ENCODE measurements around the gene TAS1R3. TPM values are rescaled to one million over a fixed set of nuclear protein-coding genes. Genes with fewer than 3 reads are reported as not detected.
A peak's percentile ranks its signal among the peaks of the same experiment; 100 is the strongest.

TAS1R3 gene
- total and polyA plus RNA-seq, 4 donors = 0.19 to 0.36 (median 0.33) TPM; not detected in 1

DNA sequence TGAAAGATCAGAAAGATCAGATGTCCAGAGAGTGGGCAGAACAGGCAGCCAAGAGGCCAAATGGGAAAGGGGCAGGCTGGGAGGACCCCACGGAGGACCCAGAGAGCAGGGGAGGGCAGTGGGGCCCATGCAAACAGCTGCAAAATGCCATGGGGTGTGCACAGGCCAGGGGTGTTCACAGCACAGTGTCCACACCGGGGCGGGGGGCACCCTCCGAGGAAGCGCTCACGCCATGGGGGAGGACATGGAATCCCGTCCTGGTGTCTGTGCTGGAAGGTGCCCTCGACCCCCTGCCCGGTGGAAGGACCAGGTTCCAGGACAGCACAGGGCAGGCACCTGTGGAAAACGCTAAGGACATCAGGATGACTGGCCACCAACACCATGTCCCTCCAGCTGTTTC lies 8.1 kb upstream of the TAS1R3 start:
- TF ChIP-seq NR2F2 (IDR thresholded peaks at IDR 0.05) (no peak), FOXA2 (IDR thresholded peaks at IDR 0.05) (no peak), JUND (IDR thresholded peaks at IDR 0.05) (no peak)
- Histone ChIP-seq H3K4me1 (ENCODE audit: control insufficient read depth in 4 of 4, insufficient read depth in 4 of 4, low read length in 3 of 4) (peaks cover 7 to 39% (median 28%) of the 10 kb centered on the region in 4 donors), H3K4me3 (ENCODE audit: low read depth in 1 of 3, low read length in 3 of 3) (no peak overlapping the region), H3K27me3 (ENCODE audit: control insufficient read depth in 4 of 4, insufficient read depth in 4 of 4, low read length in 3 of 4) (no peaks in the 10 kb centered on the region), H3K27ac (ENCODE audit: low read depth in 1 of 2, low read length in 2 of 2) (no peak overlapping the region), H3K9ac (ENCODE audit: low read depth in 1 of 2, low read length in 2 of 2) (no peak overlapping the region), H3K9me3 (ENCODE audit: control insufficient read depth in 4 of 4, low read length in 3 of 4) (no peaks in the 10 kb centered on the region), H3K36me3 (ENCODE audit: control insufficient read depth in 4 of 4, insufficient read depth in 3 of 4, low read depth in 1 of 4, low read length in 3 of 4) (peaks cover 2 to 9% (median 7%) of the 10 kb centered on the region in 4 donors)
- 97% methylated on average over 10 of the region's 10 CpGs for WGBS
- DNase-seq (ENCODE audit: low spot score) = no peak

DNA sequence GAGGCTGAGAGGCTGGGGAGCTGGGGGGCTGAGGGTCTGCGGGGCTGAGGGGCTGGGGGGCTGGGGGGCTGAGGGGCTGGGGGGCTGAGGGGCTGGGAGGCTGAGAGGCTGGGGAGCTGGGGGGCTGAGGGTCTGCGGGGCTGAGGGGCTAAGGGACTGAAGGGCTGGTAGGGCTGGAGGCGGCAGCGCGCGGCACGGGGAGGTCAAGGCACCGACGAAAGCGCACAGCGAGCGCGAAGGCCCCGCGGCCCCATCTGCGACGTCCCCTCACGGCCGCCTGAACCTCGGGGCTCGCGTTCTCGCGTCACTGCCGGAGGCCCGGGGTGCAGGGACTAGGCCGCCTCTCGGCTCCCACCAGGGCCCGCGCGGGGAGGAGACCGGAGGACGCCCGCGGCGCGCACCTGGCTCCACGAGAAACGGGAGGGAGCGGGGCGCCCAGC lies 7.0 kb upstream of the TAS1R3 start:
- Histone ChIP-seq H3K4me3 (ENCODE audit: low read depth in 1 of 3, low read length in 3 of 3) (peak overlapping the region; percentile 79 to 89 (median 81)), H3K9me3 (ENCODE audit: control insufficient read depth in 4 of 4, low read length in 3 of 4) (no peaks in the 10 kb centered on the region), H3K27ac (ENCODE audit: low read depth in 1 of 2, low read length in 2 of 2) (peak overlapping the region in 1 of 2 donors; percentile 50), H3K4me1 (ENCODE audit: control insufficient read depth in 4 of 4, insufficient read depth in 4 of 4, low read length in 3 of 4) (peaks cover 7 to 37% (median 26%) of the 10 kb centered on the region in 4 donors), H3K27me3 (ENCODE audit: control insufficient read depth in 4 of 4, insufficient read depth in 4 of 4, low read length in 3 of 4) (no peaks in the 10 kb centered on the region), H3K9ac (ENCODE audit: low read depth in 1 of 2, low read length in 2 of 2) (peak overlapping the region in 1 of 2 donors; percentile 16), H3K36me3 (ENCODE audit: control insufficient read depth in 4 of 4, insufficient read depth in 3 of 4, low read depth in 1 of 4, low read length in 3 of 4) (peaks cover 2 to 11% (median 9%) of the 10 kb centered on the region in 4 donors)
- WGBS = under 1% methylated on average over 41 of the region's 41 CpGs
- DNase-seq (ENCODE audit: low spot score) = no peak
- TF ChIP-seq SP1 (IDR thresholded peaks at IDR 0.05) = no peak
- no peak for TF ChIP-seq GABPA (IDR thresholded peaks at IDR 0.05 in 1 of 2, conservative IDR thresholded peaks at IDR 0.05 in 1 of 2)
- TF ChIP-seq, protein P1, sequence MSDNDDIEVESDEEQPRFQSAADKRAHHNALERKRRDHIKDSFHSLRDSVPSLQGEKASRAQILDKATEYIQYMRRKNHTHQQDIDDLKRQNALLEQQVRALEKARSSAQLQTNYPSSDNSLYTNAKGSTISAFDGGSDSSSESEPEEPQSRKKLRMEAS (IDR thresholded peaks at IDR 0.05) = no peak
- TF ChIP-seq, protein P2, sequence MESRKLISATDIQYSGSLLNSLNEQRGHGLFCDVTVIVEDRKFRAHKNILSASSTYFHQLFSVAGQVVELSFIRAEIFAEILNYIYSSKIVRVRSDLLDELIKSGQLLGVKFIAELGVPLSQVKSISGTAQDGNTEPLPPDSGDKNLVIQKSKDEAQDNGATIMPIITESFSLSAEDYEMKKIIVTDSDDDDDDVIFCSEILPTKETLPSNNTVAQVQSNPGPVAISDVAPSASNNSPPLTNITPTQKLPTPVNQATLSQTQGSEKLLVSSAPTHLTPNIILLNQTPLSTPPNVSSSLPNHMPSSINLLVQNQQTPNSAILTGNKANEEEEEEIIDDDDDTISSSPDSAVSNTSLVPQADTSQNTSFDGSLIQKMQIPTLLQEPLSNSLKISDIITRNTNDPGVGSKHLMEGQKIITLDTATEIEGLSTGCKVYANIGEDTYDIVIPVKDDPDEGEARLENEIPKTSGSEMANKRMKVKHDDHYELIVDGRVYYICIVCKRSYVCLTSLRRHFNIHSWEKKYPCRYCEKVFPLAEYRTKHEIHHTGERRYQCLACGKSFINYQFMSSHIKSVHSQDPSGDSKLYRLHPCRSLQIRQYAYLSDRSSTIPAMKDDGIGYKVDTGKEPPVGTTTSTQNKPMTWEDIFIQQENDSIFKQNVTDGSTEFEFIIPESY (IDR thresholded peaks at IDR 0.05) = no peak
- no peak for TF ChIP-seq RXRA (IDR thresholded peaks at IDR 0.05)

DNA sequence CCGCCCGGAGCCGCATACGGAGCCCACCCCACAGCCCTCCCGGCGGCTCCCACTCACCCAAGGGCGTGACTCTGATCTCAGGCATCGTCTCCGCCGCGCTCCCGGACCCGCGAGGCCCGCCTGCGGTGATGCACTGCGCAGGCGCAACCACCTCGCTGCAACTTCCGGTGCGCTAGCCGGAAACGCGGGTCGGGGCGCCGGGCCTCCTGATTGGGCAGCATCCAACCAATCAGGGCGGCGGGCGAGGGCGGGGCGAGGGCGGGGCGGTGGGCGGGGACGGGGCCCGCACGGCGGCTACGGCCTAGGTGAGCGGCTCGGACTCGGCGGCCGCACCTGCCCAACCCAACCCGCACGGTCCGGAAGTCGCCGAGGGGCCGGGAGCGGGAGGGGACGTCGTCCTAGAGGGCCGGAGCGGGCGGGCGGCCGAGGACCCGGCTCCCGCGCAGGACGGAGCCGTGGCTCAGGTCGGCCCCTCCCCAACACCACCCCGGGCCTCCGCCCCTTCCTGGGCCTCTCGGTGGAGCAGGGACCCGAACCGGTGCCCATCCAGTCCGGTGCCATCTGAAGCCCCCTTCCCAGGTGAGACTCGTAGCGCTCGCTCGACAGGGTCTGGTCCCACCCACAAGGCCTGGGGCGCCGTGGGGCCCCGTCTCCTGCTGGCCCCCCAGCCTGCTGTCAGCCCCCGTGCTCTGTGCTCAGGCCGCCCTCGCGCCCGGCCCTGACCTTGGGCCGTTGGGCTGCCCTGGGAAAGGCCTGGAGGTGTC lies 6.4 kb upstream of the TAS1R3 start, which contains the start of the genes CPTP and INTS11:
Gene CPTP, plus strand, starts transcription at position 279 of the 764 bp plus-strand sequence. CDS start 2,109 bp downstream, outside the sequence.
Gene INTS11, minus strand, starts transcription at position 137 of the 764 bp plus-strand sequence. Its CDS starts 52 bp downstream, at position 85.
- TF ChIP-seq GABPA (IDR thresholded peaks at IDR 0.05 in 1 of 2, conservative IDR thresholded peaks at IDR 0.05 in 1 of 2) = peak in 1 of 2 donors; percentile 93
- TF ChIP-seq HNF4A (conservative IDR thresholded peaks at IDR 0.05) = peak; percentile 66 to 71
- no peak for TF ChIP-seq EGR1 (IDR thresholded peaks at IDR 0.05; ENCODE audit: low read depth in 2 of 2)
- TF ChIP-seq RXRA (IDR thresholded peaks at IDR 0.05) = peak; percentile 63 to 66
- TF ChIP-seq, protein P3, sequence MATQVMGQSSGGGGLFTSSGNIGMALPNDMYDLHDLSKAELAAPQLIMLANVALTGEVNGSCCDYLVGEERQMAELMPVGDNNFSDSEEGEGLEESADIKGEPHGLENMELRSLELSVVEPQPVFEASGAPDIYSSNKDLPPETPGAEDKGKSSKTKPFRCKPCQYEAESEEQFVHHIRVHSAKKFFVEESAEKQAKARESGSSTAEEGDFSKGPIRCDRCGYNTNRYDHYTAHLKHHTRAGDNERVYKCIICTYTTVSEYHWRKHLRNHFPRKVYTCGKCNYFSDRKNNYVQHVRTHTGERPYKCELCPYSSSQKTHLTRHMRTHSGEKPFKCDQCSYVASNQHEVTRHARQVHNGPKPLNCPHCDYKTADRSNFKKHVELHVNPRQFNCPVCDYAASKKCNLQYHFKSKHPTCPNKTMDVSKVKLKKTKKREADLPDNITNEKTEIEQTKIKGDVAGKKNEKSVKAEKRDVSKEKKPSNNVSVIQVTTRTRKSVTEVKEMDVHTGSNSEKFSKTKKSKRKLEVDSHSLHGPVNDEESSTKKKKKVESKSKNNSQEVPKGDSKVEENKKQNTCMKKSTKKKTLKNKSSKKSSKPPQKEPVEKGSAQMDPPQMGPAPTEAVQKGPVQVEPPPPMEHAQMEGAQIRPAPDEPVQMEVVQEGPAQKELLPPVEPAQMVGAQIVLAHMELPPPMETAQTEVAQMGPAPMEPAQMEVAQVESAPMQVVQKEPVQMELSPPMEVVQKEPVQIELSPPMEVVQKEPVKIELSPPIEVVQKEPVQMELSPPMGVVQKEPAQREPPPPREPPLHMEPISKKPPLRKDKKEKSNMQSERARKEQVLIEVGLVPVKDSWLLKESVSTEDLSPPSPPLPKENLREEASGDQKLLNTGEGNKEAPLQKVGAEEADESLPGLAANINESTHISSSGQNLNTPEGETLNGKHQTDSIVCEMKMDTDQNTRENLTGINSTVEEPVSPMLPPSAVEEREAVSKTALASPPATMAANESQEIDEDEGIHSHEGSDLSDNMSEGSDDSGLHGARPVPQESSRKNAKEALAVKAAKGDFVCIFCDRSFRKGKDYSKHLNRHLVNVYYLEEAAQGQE (IDR thresholded peaks at IDR 0.05) = peak; percentile 46
- TF ChIP-seq NR2F2 (IDR thresholded peaks at IDR 0.05) = peak; percentile 34
- peaks cover 7 to 37% (median 26%) of the 10 kb centered on the region in 4 donors for H3K4me1 ChIP-seq (ENCODE audit: control insufficient read depth in 4 of 4, insufficient read depth in 4 of 4, low read length in 3 of 4)
- H3K27me3 ChIP-seq (ENCODE audit: control insufficient read depth in 4 of 4, insufficient read depth in 4 of 4, low read length in 3 of 4) = no peaks in the 10 kb centered on the region
- under 1% methylated on average over 84 of the region's 84 CpGs for WGBS
- peak within 1 kb of the TSS; percentile 4 to 83 for H3K9ac ChIP-seq (ENCODE audit: low read depth in 1 of 2, low read length in 2 of 2)
- peak; percentile 97 for DNase-seq (ENCODE audit: low spot score)
- H3K36me3 ChIP-seq (ENCODE audit: control insufficient read depth in 4 of 4, insufficient read depth in 3 of 4, low read depth in 1 of 4, low read length in 3 of 4) = peaks cover 2 to 11% (median 7%) of the 10 kb centered on the region in 4 donors
- H3K27ac ChIP-seq (ENCODE audit: low read depth in 1 of 2, low read length in 2 of 2) = peak within 1 kb of the TSS; percentile 75 to 84
- H3K4me3 ChIP-seq (ENCODE audit: low read depth in 1 of 3, low read length in 3 of 3) = peak within 1 kb of the TSS; percentile 79 to 89 (median 81)
- H3K9me3 ChIP-seq (ENCODE audit: control insufficient read depth in 4 of 4, low read length in 3 of 4) = no peaks in the 10 kb centered on the region

All from liver (tissue), 9 donors.